NCI-H82 treated with DMSO at 0.1 percent for 48 hours (cell line): ENCODE results near the gene OTX1.
"Not testable (repeated sequence)": the region's sequence is repeated elsewhere in the genome, so short reads cannot be mapped to it uniquely, and the experiment has no call there.

Source experiments
- DNase-seq: peaks from one replicate; lab custom pipeline; 2025; ENCODE audit not compliant: unreplicated experiment; lab: John Stamatoyannopoulos, UW

Gene OTX1

GRCh38 chr2:63058921-63059792 is 8.5 kb downstream of the OTX1 start:
- DNase-seq: no peak

GRCh38 chr2:63059793-63060471 is 9.3 kb downstream of the OTX1 start:
- no peak for DNase-seq

- DNase-seq: no peak
Observed at GRCh38 chr2:63060472-63060991, 9.9 kb downstream of the OTX1 start.

GRCh38 chr2:63064197-63064596 is 13.6 kb downstream of the OTX1 start:
- peak; percentile 87 for DNase-seq

- no peak for DNase-seq
Observed at GRCh38 chr2:63064661-63065060, 14.0 kb downstream of the OTX1 start.

- no peak for DNase-seq
Observed at GRCh38 chr2:63066265-63066664, 15.6 kb downstream of the OTX1 start.

GRCh38 chr2:63066838-63067237 is 16.2 kb downstream of the OTX1 start:
- DNase-seq: no peak

GRCh38 chr2:63071664-63072063 is 21.0 kb downstream of the OTX1 start:
- no peak for DNase-seq

- no peak for DNase-seq
Observed at GRCh38 chr2:63073994-63074393, 23.4 kb downstream of the OTX1 start.

- DNase-seq: not testable (repeated sequence)
Observed at GRCh38 chr2:63074399-63074798, 23.8 kb downstream of the OTX1 start.

GRCh38 chr2:63078852-63079606 is 28.4 kb downstream of the OTX1 start:
- DNase-seq: no peak

GRCh38 chr2:63081404-63081803 is 30.8 kb downstream of the OTX1 start:
- no peak for DNase-seq

- DNase-seq: no peak
Observed at GRCh38 chr2:63086687-63087086, 36.1 kb downstream of the OTX1 start.

- DNase-seq: no peak
Observed at GRCh38 chr2:63092401-63092800, 41.8 kb downstream of the OTX1 start.

GRCh38 chr2:63092857-63093256 is 42.2 kb downstream of the OTX1 start:
- DNase-seq: no peak

GRCh38 chr2:63093502-63093901 is 42.9 kb downstream of the OTX1 start:
- DNase-seq: no peak

GRCh38 chr2:63096491-63096890 is 45.9 kb downstream of the OTX1 start:
- DNase-seq: no peak

GRCh38 chr2:63099032-63099431 is 48.4 kb downstream of the OTX1 start:
- DNase-seq: no peak

GRCh38 chr2:63101954-63102353 is 51.3 kb downstream of the OTX1 start:
- no peak for DNase-seq

- no peak for DNase-seq
Observed at GRCh38 chr2:63104482-63104881, 53.9 kb downstream of the OTX1 start.
